Midbrain (tissue), 1 donor: Measurements from ENCODE around the gene PAPPA2.
A peak's percentile ranks its signal among the peaks of the same experiment; 100 is the strongest.

Experiments used
- DNase-seq: peaks from one replicate; lab custom pipeline; 2025; lab: John Stamatoyannopoulos, UW

Gene PAPPA2

GRCh38 chr1:176854758-176855745 is 392.1 kb downstream of the PAPPA2 start:
- no peak for DNase-seq

DNA sequence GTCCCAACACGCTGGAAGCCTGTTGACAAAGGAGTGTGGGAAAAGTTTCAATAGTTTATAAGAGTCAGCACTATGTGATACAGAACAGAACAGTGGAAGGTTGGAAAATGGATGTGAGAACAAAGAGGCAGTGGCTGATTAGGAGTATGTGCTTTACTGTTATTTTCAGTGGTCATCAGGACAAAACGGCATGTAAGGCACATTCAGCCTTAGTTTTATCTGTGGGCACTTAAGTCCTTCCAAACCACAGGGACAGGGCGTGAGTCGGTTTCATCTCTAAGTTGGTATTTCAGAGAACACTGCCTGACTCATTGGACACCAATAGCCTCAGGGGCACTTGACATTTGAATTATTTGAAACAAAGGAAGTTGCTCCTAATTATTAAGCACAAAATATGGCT is 394.7 kb downstream of the PAPPA2 start:
- no peak for DNase-seq

DNA sequence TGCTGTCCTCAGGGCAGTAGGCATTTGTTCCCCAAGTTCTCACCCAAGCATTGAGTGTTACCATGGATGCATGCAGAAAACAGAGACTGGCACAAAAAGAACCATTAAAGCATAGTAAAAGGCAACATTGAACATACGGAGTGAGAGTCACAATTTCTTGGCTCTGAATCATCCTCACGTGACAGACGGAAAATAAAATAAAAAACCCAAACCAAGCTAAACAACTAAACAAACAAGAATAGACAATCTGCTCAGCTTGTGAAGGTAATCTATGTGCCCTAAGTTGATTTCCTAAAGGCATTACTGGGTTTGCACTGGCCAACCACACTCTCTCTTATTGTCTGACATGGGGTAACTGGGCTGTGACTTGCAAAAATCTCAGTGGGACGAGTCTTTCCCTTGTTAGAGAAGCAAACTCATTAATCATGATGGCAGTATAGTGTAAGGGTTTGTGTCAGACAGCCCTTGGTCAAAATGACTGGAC is 395.5 kb downstream of the PAPPA2 start:
- DNase-seq = no peak

DNA sequence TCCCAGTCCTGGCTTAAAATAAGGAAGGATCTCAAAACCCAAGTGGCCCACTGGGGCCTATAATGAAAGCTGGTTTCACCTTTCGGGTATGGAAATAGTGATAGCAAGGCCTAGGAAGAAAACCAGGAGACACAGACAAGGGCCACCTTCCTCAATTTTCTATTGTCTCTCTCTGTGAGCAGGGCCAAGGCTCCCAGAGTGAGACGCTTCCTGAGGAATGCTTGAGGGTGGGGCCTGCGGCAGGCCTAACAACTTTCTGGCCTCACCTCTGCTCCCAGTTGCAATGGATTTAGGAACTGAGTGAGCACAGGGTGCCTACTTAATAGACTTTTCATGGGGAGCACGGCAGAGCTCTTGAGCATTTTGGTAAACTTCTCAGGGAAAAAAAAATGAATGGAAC is 400.6 kb downstream of the PAPPA2 start:
- DNase-seq = no peak

GRCh38 chr1:176864211-176864610 is 401.2 kb downstream of the PAPPA2 start:
- no peak for DNase-seq

DNA sequence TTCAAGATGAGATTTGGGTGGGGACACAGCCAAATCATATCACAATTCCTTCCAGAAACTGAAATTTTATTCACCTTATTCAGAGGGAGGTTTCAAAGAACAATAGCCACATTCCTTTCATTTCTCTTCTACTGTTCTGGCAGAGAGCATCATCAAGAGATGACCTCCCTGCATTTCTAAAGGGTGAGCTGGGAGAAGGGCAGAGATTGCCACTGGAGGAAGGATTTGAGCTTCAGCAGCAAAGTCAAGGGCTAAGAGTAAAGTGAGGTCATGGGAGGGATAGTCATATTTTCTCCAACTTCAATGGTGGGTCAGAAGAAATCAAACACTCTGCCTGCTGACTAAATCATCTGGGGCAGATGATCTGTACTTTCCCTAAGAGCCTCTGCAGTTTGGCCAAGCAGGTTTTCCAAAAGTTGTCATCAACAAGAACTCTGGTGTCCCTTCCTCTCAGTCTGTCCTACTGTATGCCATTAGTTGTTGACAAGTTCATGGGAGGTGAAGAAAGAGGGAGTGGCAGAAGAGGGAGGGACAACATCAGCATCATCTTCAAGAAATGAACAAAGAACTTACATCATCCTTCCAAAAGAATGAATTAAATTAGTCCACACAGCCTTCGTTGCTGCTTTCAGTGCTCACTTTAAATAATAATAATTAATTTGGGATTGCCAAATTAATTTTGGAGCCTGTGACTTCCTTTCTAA is 403.2 kb downstream of the PAPPA2 start:
- DNase-seq = no peak

DNA sequence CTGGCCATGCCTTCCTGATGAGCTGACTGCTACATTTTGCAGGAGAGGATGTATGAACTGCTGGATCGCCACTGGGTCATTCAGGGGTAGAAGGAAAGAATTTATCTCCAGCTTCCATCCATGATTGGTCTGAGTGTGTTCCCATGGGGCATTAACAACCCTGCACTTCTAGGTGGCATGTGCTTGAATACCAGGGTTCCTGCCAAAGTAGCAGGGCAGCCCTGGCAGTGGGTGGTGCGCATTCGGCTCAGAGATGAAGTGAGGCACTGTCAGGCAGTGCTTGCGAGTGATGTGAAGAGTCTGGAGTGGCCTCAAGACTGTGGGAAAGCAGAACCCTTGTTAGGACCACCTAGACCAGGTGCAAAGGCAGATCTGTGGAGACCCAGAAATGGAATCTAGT is 406.6 kb downstream of the PAPPA2 start:
- DNase-seq = no peak

DNA sequence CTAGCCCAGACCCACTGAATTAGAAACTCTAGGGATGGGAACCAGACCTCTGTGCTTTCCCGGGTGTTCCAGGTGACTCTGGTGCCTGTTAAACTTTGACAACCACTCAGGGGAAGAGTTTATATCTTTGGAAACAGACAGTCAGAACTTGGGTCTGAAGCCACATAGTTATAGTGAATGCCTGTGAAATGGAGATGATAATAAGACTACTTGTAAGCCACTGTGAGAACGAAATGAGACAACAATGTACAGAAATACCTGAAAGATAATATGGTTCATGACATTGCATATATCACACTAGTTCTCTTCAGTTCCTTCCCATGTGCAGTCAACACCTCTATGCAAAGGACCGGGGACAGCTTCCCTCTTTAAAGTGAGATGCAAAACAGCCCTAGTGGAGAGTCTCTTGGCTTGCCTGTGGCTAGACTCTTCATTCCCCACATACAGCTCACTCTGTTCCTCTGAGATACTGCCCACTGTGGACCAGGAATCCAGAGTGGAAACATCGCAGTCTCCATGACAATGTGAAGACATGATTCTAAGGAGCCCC is 414.1 kb downstream of the PAPPA2 start:
- DNase-seq = no peak

- DNase-seq = no peak
These were observed 414.6 kb downstream of the PAPPA2 start for GRCh38 chr1:176877557-176877956.

GRCh38 chr1:176878750-176879536 is 416.0 kb downstream of the PAPPA2 start:
- no peak for DNase-seq

- no peak for DNase-seq
These were observed 417.0 kb downstream of the PAPPA2 start for GRCh38 chr1:176879784-176880620.

GRCh38 chr1:176880955-176881595 is 418.1 kb downstream of the PAPPA2 start:
- peak; percentile 73 for DNase-seq

DNA sequence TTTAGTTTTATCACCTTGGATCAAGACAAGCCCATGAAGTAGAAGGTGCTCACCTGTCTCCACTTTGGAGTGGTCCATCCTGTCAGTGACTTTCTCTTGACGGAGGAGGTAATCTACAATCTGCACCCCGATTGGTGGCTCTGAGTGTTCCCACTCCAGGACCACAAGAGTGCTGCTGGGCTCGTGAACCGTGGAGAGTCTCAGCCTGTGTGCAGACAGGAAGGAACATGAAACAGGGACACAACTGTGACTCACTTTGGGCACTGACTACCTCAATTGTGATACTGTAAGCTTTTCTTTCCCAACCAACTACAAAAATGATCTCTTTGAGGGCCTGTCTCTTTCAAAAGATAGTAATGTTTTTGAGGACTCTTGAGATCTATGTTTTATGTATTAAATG is 421.3 kb downstream of the PAPPA2 start:
- no peak for DNase-seq

DNA sequence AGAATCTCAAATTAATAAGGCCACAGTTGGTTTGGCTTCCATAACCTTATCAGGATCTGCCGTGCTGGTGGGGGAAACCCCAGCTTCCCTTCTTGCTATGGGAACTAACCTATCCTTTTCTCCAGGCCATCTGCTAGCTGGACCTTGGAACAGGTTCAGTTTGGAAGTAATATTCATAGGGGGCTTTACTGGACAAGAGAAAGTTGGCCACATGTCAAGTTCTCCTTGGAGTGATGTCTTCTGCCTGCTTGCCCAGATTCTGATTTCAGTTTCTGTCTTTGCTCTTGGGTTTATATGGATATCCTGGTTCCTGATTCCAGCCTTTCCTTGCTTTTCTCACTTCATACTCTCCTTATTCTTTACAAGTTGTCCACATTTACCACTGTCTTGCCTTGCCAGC is 421.9 kb downstream of the PAPPA2 start:
- no peak for DNase-seq

- DNase-seq = no peak
These were observed 422.4 kb downstream of the PAPPA2 start for GRCh38 chr1:176885341-176885740.

DNA sequence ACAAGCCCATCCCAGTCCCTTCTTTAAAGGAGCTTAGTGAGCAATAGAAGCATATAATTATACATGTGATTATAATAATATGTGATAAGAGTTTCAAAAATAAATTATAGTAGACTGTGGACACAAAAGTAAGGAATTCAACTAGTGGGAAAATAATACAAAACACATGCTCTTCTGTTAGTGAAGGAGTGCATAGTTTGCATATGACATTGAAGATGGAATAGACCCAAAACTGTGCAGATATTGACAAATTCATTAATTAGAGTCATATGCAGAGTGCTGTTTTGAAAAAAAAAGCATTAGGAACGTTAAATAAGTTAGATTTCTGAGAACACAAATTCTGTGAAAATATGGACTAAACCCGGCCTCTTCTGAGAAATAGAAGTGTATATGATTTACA is 422.8 kb downstream of the PAPPA2 start:
- DNase-seq = no peak

DNA sequence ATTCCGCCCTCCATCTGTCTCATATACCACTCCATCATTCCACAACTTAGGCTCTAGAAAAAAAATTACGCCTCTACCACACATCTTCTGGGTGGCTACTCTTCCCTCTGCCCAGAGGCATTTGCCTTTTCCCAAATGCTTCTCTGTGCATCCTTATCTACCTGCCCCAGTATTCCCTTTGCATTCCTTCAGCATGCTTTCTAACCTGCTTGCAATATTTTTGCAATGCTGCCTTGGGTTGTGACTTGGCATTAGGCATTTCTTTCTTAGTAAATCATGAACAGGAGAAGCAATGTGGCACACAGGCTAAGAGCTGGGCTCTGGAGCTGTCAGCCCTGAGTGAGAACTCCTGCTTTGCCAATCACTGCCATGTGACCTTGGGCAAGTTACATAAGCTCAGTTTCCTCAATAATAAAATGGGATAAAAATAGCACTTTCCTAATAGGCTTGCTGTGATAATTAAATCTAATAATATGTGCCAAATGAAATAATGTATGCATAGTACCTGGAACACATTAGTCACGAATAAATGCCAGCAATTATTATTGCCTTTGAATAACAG is 425.6 kb downstream of the PAPPA2 start:
- DNase-seq = no peak

- DNase-seq = no peak
These were observed 430.8 kb downstream of the PAPPA2 start for GRCh38 chr1:176893625-176894352.

GRCh38 chr1:176894450-176894849 is 431.5 kb downstream of the PAPPA2 start:
- DNase-seq = no peak
